ENCODE data around the gene SC5D.
A peak's percentile ranks its signal among the peaks of the same experiment; 100 is the strongest.

The SC5D gene

GRCh38 chr11:121293288-121293594 lies 670 bp downstream of the SC5D start:
- DNase-seq (ENCODE audit: low spot score): no peak

DNA sequence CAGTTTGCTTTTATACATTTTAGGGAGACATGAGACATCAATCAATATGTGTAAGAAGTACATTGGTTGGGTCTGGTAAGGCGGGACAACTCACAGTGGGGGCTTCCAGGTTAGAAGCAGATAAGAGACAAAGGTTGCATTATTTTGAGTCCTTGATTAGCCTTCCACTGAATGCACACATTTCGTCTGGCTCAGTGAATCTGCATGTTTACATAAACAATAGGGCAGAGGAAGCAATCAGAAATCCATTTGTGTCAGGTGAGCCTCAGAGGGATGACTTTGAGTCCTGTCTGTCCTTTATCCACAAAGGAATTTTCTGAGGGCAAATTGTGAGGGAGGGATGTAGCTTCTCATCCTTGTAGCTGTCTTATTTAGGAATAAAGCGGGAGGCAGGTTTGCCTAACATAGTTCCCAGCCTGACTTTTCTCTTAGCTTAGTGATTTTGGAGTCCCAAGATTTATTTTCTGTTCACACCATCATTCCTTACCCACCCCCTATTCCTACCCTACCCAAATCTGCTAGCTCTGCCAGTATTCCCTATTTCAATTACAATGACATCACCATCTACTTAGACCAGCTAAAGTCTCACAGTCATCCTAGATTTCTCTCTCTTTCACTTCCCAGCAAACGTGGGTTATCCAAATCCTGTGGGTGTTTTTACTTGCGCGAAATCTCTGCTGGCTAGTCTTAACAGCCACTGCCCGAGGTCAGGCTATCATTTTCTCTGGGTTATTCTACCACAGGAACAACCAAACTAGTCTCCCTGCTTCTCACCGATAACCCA lies 2.9 kb downstream of the SC5D start:
- DNase-seq (ENCODE audit: low spot score): no peak

- DNase-seq (ENCODE audit: low spot score): no peak
Measured at GRCh38 chr11:121297872-121298271, 5.3 kb downstream of the SC5D start.

DNA sequence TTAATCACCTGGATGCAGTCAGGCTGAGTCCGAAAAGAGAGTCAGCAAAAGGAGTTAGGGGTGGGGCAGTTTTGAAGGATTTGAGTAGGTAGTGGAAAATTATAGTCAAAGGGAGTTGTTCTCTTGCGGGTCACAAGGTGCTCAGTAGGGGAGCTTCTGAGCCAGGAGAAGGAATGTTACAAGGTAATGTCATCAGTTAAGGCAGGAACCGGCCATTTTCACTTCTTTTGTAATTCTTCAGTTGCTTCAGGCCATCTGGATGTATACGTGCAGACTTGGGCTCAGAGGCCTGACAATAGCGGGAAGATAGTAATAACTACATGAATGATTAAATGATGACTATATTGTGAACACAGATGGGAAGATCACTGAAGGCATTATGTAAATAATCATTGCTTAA lies 6.2 kb downstream of the SC5D start:
- DNase-seq (ENCODE audit: low spot score): no peak

DNA sequence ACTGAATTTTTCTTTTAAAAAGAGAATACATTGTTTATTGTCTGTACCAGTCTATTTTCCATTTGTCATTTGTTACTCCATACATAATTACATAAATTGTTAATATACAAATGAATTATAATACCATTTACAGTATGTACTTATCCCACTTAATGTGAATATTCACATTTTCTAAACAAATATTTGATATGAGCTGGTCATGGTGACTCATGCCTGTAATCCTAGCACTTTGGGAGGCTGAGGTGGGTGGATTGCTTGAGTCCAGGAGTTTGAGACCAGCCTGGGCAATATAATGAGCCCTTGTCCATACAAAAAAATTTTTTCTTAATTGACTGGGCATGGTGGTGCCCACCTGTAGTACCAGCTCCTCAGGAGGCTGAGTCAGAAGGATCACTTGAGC lies 6.8 kb downstream of the SC5D start:
- DNase-seq (ENCODE audit: low spot score): no peak

GRCh38 chr11:121300313-121300971 lies 7.9 kb downstream of the SC5D start:
- no peak for DNase-seq (ENCODE audit: low spot score)

- DNase-seq (ENCODE audit: low spot score): no peak
Measured at GRCh38 chr11:121300972-121301699, 8.6 kb downstream of the SC5D start.

DNA sequence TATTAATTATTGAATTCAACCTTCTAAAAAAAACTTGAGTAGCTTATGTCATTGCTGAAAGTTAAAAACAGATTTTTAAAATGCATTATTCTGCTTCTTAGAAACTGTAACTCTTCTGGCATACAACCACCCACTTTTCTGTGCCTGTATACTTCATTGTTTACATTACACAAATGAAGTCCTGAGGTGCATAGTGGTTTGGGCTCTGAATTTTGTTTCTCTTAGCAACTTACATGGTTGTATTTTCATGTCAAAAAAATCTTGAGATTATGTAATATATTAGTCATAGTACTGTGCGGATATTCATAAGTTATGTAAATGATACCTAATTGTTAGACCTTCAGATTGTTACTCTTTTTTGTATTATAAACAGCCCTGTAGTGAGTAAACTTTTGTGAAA lies 12.2 kb downstream of the SC5D start:
- DNase-seq (ENCODE audit: low spot score): no peak

GRCh38 chr11:121308816-121309215 lies 16.2 kb downstream of the SC5D start:
- no peak for DNase-seq (ENCODE audit: low spot score)

- no peak for DNase-seq (ENCODE audit: low spot score)
Measured at GRCh38 chr11:121309688-121310087, 17.1 kb downstream of the SC5D start.

GRCh38 chr11:121310908-121311307 lies 18.3 kb downstream of the SC5D start:
- DNase-seq (ENCODE audit: low spot score): no peak

DNA sequence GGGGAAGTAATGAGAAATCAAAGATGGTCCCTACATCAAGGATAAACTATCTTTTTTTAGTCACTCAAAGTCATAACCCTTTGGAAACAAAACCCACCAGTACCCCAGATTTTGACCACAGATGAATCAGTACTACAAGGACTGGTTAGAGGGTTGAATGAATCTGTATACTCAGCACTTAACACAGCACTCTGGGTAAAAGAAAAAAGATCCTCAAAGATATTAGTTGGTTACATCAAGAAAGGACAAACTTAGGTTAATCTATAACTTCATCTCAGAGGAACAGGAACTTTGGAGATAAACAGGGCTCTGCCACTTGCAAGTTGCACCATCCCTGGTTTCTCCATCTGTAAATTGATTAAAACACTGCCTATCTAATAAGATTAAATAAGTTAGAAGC lies 18.8 kb downstream of the SC5D start:
- DNase-seq (ENCODE audit: low spot score): no peak

DNA sequence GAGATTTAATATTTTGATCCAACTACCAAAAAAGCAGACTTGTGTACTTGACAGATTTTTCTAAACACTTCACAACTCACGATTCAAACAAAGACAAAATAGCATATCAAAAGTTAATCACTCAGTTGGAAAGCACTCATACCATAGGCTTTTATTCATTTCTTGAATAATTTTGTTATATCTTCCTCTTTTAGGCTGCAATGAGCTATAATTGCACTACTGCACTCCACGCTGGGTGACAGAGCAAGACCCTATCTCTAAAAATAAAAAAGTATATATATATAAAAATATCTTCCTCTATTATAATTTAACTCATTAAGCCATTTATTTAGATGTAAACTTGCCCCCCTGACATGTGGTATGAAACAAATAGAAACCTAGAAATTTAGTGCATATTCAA lies 19.9 kb downstream of the SC5D start:
- no peak for DNase-seq (ENCODE audit: low spot score)

DNA sequence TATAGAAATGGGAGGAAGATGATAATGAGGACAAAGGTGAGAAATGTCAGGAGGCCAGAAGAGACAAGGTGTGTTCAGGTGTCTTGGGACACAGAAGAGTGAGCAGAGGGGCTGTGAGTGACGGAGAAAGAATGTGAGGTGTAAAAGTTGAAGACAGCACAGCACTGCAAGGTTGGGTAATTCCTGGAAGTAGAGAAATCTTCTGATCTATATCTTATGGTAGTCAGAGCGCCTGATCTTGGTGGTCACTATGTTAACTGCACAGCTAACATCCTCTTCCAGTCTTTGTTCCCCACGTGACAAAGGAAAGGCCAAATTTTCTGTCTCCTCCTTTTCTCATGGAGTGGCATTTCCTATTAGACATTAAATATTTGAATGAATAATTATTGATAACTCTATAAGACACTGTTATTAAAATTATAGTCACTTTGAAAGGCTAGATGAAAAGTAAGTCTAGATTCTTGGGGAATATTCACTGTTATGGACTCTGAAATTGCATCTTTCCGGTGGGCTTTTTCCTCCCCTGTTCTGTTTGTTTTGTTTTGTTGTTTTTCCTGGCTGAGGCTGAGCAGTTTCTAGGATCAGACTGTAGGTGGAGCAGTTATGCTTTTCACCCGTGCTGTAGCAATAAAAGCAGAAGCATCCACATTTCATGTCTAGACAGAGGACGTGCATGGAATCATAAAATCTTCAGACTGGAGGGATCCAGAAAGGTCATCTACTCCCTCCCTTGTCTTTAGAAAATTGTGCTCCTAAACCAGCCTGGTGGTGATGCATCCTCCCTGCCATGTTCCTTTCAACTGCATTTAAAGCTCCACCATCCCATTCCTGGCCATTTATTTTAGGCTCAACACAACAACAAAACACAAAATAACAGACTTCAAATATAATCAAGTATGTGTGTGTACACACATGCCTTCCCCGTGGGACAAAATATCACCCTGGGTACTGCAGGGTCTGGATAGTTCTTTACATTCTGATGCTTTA lies 26.6 kb downstream of the SC5D start:
- DNase-seq (ENCODE audit: low spot score): peak; percentile 75

GRCh38 chr11:121321614-121322243 lies 29.2 kb downstream of the SC5D start:
- DNase-seq (ENCODE audit: low spot score): peak; percentile 56

GRCh38 chr11:121323046-121323607 lies 30.6 kb downstream of the SC5D start:
- DNase-seq (ENCODE audit: low spot score): no peak

- no peak for DNase-seq (ENCODE audit: low spot score)
Measured at GRCh38 chr11:121326230-121326629, 33.7 kb downstream of the SC5D start.

- DNase-seq (ENCODE audit: low spot score): no peak
Measured at GRCh38 chr11:121327553-121327952, 35.0 kb downstream of the SC5D start.

GRCh38 chr11:121328176-121328966 lies 35.8 kb downstream of the SC5D start:
- DNase-seq (ENCODE audit: low spot score): no peak

DNA sequence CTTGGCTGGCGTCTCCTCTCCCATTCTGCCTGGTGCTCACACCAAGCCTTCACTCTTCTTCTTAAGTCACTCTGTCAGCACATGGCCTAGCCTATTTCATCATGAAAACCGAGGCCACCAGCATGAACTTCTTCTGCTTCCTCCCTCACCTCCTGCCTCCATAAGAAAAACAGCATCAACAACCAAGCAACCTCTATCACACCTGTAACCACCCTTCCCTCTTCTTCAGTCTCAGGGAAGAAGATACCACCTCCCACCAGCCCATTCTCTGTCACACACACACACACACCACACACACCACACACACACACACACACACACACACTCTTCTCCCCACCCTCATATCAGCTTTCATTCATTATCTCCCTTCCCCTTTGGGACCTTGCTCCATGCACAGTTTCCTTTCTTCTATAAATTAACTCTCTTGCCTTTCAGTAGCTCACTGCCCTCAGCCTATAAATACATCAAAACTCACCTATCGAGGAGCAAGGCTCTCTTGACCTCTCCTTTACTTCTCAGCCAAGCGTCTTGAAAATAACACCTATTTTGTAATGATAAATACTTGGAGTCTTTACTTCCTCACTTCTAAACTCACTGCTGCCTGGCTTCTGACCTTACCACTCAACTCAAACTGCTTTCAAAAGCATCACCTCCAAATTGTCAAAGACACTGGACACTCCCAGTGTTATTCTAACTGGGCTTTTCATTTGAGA lies 36.6 kb downstream of the SC5D start:
- no peak for DNase-seq (ENCODE audit: low spot score)
